OCI-LY1 (cell line): ENCODE data around the gene YKT6.

Experiments
- CTCF ChIP-seq: fragments of 200-600 bp; sonication (generic), shearing (Covaris generic); IDR thresholded peaks from 2 replicates; pipeline ENCODE4 v1.5.1; 2017; ENCODE audit warnings: mild to moderate bottlenecking, antibody characterized with exemption, low read length, moderate library complexity, mixed read lengths
- EZH2 ChIP-seq: fragments of 200-600 bp; sonication (generic), shearing (Covaris generic); IDR thresholded peaks from 2 replicates; pipeline ENCODE4 v1.8.0; 2017; ENCODE audit warnings: borderline replicate concordance, mixed run types, mild to moderate bottlenecking, antibody characterized with exemption, low read length, moderate library complexity, mixed read lengths

- no peak for TF ChIP-seq CTCF
- TF ChIP-seq EZH2, result no peak
These were observed 14.0 kb upstream of the YKT6 start for GRCh38 chr7:44186736-44187135.
